GM20431 (cell line): ENCODE measurements around the gene YDJC.
"Not testable (repeated sequence)": the region's sequence is repeated elsewhere in the genome, so short reads cannot be mapped to it uniquely, and the experiment has no call there.

ENCODE experiments used
- in situ Hi-C: fragments of 300-500 bp; cut with MseI, MboI; formaldehyde crosslinking; loops from one replicate; pipeline ENCODE4 v1.15.0; 2020; ENCODE audit warnings: low sequenced_read_pairs; ENCODE audit not compliant: unreplicated experiment

The YDJC gene

GRCh38 chr22:21652010-21652546 lies 22.3 kb upstream of the YDJC start:
- in situ Hi-C loops, result no loop called here

DNA sequence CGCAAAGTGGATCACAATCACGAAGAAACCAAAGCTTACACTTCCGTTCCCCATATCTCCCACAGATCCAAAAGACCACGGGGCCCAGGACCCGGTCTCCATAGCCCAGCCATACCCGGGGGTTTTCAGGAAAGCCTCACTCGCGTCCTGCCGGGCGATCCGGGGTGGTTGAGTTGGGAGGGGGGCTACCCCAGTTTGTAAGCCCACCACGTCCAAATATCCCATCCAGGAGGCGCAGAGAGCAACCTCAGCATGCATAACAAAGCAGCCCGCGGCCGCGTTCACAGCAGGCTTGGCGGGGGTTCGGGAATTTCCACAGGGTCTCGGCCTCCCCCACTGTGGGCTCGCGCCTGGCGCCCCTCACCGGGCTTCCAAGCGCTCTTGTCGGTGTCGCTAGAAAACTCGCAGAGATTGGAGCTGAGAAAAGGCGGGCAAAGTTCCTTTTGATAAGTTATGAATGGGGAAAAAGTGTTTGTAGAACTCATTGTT lies 21.7 kb upstream of the YDJC start:
- in situ Hi-C loops, result no loop called here

DNA sequence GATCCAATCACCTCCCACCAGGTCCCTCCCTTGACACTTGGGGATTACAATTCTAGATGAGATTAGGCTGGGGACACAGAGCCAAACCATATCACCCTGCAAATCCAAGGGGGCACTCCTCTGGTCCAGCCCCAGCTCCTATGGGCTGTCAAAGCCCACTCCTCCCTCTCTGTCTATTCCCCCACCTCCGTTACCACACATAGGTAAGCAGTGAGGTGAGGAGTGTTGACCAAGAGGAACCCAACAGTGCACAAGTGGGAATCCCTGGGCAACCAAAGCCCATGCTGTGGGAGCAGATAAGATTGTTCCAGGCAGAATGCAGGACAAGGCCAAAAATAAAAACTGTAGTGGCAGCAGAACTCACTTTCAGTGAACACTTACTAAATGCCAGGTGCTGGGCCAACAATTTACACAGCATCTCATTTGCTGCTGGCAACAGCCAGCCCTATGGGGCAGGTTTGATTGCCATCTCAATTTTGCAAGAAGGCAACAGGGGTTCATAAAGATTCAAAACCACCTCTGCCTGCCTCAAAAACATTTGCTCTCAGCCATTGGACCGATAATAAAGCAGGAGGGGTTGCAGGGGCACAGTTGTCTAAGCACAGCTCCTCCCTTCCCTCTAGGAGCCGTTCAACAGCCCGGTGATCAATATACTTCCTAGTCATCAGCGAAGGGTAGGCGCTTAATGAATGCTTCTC lies 21.1 kb upstream of the YDJC start:
- in situ Hi-C loops, result no loop called here

- in situ Hi-C loops, result no loop called here
Measured at GRCh38 chr22:21650280-21650679, 20.5 kb upstream of the YDJC start.

GRCh38 chr22:21646608-21647590 lies 17.1 kb upstream of the YDJC start:
- in situ Hi-C loops, result no loop called here

GRCh38 chr22:21645513-21645912 lies 15.7 kb upstream of the YDJC start:
- in situ Hi-C loops, result not testable (repeated sequence)

DNA sequence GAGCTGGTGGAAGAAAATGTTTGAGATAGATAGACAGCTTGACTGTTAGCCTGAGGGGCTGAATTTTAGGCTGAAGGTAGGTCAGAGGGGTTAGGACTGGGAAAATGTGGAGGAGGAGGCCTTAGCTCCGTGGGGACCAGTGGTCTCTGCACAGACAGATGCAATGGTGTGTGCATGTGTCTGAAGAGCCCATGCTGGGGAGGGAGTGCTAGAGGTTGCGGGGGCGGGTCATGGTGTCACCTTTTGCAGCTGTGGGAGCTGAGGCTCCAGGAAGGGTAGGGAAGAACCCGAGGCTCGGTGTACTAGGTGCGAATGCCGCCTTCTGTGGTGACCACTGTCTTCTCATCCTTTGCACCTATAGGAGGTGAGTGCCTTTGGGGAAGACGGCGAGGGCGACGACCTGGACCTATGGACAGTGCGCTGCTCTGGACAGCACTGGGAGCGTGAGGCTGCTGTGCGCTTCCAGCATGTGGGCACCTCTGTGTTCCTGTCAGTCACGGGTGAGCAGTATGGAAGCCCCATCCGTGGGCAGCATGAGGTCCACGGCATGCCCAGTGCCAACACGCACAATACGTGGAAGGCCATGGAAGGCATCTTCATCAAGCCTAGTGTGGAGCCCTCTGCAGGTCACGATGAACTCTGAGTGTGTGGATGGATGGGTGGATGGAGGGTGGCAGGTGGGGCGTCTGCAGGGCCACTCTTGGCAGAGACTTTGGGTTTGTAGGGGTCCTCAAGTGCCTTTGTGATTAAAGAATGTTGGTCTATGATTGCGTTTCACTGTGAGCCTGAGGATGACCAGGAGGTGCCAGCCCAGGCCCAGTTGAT lies 13.9 kb upstream of the YDJC start:
- in situ Hi-C loops, result no loop called here

DNA sequence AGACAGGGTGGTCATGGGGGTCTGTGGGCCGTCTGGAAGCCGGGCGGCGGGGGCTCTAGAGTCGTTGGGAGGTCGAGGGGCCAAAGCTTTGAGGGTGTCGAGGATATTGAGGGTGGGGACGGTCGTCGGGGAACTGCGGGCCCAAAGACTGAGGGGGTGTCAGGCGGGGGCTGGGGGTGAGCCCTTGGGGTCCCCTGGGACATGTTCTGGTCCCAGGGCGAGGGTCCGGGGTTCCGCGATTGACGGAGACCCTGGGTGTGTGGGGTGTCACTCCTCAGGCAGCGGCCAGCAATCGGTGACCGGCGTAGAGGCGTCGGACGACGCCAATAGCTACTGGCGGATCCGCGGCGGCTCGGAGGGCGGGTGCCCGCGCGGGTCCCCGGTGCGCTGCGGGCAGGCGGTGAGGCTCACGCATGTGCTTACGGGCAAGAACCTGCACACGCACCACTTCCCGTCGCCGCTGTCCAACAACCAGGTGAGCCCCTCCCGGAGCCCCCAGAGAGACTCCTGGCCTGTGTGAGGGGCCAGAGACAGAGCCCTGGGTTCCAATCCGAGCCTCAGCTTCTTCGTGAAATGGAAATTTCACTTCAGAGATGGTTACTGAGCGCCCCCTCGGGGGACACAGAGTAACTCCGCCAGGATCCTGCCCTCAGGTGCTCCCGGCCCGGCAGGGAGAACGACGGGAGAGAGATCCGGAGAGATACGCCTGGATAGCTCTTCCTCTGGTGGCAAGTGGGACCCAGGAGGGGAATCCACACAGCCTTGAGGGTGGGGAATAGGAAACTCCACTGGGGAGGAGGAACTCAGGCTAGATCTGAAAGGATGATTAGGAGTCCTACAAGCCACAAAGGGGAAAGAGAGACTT lies 13.0 kb upstream of the YDJC start:
- in situ Hi-C loops, result no loop called here

- in situ Hi-C loops, result no loop called here
Measured at GRCh38 chr22:21641789-21642583, 12.2 kb upstream of the YDJC start, which contains the start of gene SDF2L1. Gene SDF2L1 (plus strand): TSS chr22:21642302. CDS start chr22:21642337, 35 bp downstream.

GRCh38 chr22:21641417-21641788 lies 11.6 kb upstream of the YDJC start:
- in situ Hi-C loops, result no loop called here

- in situ Hi-C loops, result no loop called here
Measured at GRCh38 chr22:21640810-21641209, 11.0 kb upstream of the YDJC start.

DNA sequence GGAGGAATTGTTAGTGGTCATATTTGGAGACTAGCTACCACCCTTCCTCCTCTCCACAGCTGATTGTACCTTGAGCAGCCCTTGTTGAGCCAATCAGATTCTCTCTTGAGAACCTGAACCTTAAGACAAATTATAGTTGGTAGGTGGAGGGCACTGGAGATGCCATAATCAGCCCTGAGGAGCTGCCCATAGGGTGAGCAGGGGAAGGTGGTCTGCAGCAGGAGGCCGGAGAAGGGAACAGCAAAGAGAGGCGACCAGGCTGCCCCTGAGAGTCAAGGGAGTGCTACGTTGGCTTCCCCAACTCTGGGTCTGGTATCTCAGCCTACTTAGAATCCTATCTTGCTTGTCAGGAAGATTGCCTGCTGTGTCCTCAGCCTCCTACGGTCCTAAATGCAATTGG lies 9.5 kb upstream of the YDJC start:
- in situ Hi-C loops, result no loop called here

- in situ Hi-C loops, result not testable (repeated sequence)
Measured at GRCh38 chr22:21637450-21637849, 7.6 kb upstream of the YDJC start.

GRCh38 chr22:21636629-21637218 lies 6.9 kb upstream of the YDJC start:
- in situ Hi-C loops, result no loop called here

GRCh38 chr22:21635771-21636510 lies 6.1 kb upstream of the YDJC start:
- in situ Hi-C loops, result no loop called here

DNA sequence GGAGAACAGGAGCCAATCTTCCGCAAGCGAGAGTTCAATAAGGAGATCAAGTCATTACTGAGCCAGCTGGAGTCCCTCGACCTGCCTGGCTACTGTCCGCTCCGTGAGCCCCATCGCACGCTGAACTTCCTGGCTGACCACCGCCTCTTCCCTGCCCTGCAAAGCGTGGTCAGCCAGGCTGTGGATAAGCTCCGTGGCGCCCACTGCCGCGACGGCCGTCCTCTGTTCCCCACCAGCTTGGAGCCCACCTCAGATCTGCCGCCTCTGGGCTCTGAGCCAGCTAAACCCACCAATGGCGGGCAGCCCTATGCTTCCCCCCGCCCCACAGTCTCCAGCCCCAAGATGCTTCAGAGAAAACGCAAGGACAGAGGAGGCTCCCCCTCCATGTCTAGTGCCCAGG lies 5.0 kb upstream of the YDJC start:
- in situ Hi-C loops, result no loop called here

- in situ Hi-C loops, result no loop called here
Measured at GRCh38 chr22:21634081-21634480, 4.3 kb upstream of the YDJC start.
